ENCODE results near the gene CD6.
"Not testable (repeated sequence)": the region's sequence is repeated elsewhere in the genome, so short reads cannot be mapped to it uniquely, and the experiment has no call there.

CD6 gene

DNA sequence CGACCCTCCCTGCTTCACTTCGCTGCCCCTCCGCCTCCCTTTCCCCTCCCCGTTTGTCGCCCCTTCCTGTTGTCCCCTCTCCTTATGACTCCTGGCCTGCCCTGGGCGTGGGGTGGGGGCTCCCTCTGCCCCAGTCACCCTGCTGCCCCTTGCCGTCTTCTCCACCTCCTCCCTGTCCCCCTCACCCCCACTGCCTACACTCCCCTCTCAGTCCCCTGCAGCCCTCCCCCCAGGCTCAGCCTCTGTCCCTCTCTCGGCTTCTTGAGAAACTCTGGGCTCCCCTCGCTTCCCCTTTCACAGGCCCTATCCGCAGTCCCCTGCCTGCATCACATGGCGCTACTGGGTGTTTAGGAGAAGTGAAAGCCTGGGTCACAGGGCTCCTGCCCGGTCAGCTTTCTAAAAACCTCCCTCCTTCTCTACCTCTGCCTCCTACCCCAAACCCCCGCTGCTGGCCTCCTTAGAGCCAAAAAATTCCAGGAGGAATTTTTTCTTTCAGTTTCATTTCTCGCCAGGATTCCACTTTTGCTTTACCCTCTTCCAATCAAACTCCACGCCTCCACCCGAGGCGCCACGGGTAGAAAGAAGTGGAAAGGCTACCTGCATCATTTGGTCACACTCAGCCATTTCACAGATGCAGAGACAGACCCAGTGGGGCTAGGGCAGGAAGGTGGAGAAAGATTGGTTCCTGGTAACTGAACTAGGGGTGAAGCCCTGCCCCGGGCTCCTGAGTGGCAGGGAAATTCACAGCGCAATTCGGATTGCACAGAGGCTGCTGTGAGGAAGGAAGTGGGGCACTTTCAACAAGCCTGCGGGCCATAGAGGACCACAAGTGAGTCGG lies 19.4 kb upstream of the CD6 start, which contains the start of gene SLC15A3:
SLC15A3 (minus strand) TSS at position 273 of the 838 bp plus-strand sequence. CDS start 625 bp downstream, outside the sequence.
- peak; percentile 20 for DNase-seq (ENCODE audit: low spot score)

- no peak for DNase-seq (ENCODE audit: low spot score)
Measured at GRCh38 chr11:60952742-60953170, 18.7 kb upstream of the CD6 start.

- DNase-seq (ENCODE audit: low spot score) = no peak
Measured at GRCh38 chr11:60953781-60954180, 17.7 kb upstream of the CD6 start.

DNA sequence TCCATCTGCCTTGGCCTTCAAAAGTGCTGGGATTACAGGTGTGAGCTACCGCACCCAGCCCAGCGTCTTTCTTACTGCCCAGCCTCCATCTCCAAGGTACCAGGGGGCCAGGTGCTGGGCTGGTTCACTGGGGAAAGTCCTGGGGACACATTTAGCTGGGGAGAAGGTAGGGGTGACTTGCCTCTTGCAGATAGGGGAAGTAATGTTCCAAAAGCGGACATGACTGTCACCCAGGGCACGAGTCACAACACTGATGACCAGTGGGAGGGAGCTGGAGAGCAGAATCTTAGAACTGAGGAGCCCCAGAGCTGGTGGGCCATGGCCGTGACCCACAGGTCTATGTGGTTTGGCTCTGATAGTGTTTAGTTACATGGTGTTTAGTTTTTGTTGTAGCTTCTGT lies 17.1 kb upstream of the CD6 start:
- no peak for DNase-seq (ENCODE audit: low spot score)

GRCh38 chr11:60955571-60955970 lies 15.9 kb upstream of the CD6 start:
- no peak for DNase-seq (ENCODE audit: low spot score)

DNA sequence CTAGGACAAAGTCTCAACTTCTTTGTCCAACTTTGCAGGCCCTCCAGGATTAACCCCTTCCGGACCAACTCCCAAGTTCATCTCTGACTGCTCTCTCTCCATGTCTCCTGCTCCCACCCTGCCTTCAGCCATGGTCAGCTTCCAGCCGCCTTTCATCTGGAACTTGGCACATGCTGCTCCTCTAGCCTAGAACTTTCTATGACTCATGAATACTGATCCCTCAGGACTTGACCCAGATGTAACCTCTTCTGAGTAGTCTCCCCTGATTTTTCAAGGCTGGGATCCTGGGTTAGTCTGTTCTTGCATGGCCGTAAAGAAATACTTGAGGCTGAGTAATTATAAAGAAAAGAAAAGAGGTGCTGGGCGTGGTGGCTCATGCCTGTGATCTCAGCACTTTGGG lies 14.3 kb upstream of the CD6 start:
- no peak for DNase-seq (ENCODE audit: low spot score)

DNA sequence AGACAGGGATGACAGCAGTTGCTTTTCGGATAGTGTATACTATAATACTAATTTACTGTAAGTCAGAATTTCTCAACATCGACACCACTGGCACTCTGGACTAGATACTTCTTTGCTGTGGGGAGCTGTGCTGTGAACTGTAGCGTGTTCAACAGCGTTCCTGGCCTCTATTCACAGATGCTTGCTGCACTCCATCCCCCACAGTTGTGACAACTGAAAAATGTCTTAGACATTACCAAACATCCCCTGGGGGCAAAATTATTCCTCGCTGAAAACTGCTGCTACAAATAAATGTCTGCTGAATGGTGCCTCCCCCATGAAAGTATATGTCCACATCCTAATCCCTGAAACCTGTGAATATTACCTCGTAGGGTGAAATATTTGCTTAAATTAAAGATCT lies 12.0 kb upstream of the CD6 start:
- DNase-seq (ENCODE audit: low spot score) = no peak

DNA sequence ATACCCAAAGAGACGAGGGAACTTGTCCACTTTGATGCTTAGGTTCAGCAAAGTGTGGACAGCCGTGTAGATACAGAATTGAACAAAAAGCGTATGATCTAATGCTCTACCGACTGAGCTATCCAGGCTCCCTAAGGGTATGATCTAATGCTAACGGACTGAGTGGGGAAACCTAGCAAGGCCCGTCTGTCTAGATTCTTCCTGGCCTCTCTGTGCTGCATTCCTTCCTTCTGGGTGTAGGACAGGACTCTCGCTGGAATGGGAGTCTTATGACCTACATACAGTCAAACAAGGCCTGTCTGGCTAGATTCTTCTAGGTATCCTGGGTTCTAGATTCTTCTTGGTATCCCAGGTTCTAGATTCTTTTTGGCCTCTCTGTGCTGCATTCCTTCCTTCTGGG lies 11.1 kb upstream of the CD6 start:
- DNase-seq (ENCODE audit: low spot score) = no peak

- no peak for DNase-seq (ENCODE audit: low spot score)
Measured at GRCh38 chr11:60964801-60965200, 6.7 kb upstream of the CD6 start.

- no peak for DNase-seq (ENCODE audit: low spot score)
Measured at GRCh38 chr11:60966890-60967289, 4.6 kb upstream of the CD6 start.

DNA sequence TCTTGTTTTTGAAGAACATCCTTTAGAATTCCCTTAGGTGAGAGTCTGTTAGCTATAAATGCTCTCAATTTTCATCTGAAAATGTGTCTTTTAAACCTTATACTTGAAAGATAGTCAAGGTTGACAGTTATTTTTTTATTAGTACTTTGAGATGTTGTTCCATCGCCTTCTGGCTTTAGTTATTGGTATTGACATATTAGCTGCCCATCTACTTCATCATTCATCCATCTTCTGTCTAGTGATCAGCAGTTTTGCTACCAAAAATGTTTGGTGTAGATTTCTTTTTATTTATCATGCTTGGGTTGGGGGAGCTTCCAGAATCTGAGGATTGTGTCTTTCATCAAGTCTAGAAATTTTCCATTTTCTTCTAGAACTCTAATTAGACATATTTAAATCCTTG lies 3.3 kb upstream of the CD6 start:
- DNase-seq (ENCODE audit: low spot score) = no peak

GRCh38 chr11:60970369-60970774 lies 1.1 kb upstream of the CD6 start:
- DNase-seq (ENCODE audit: low spot score) = peak; percentile 61

GRCh38 chr11:60970890-60971289 lies 590 bp upstream of the CD6 start:
- no peak for DNase-seq (ENCODE audit: low spot score)

DNA sequence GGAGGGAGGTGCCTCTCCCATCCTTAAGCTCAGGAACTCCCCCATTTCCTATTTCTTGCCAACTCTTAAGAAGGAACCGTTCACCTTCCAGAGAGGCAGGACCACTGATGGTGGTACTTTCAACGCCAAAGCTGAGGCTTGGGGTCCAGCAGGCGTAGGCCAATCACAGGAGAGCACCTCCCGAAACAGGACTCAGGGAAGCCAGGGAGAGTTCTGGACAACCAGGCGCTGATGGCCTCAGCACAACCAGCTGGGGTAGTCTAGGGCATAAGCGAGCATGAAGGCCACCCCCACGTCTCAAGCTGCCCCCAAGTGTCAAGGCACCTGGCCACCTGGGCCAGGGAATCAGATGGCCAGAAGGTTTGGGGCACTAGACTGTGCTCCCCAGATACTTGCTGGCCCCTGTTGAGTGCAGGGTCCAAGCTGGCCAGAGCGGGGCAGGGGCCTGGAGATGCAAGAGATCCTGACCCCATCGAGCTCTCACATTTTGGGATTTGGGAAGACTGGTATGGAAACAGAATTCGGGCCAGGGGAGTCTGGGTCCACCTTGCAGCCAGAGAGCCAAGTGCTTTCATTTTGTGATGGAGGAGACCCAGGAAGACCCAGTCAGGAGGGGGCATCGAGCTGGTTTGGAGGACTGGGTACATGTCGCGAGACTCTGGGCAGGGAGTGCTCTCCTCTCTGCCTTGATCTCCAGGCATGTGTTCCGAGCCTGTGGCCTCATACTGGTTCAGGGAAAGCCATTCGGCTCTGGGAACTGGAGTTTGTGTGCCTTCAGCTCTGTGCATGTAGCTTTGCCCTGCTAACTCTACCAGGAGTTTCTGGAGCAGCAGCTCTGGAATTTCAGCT lies 926 bp downstream of the CD6 start:
- no peak for DNase-seq (ENCODE audit: low spot score)

DNA sequence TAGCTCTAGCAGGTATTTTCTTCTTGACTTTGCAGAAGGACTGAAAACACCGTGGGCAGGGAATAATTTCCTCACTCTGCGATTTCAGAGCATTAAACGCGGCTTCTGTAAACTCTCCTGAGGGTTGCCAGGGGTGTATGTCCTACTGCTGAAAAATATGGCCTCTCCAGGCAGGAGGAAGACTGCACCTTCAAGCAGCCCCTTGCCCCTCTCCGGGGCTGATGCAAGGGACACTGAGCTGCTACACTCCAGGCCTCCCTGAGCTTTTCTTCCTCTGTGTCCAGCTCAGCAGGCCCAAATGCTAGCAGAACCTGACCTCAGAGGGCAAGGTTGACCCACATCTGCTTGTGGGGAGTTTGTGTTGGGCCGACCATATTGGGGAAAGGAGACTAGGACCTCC lies 2.2 kb downstream of the CD6 start:
- no peak for DNase-seq (ENCODE audit: low spot score)

GRCh38 chr11:60974316-60974715 lies 2.8 kb downstream of the CD6 start:
- not testable (repeated sequence) for DNase-seq (ENCODE audit: low spot score)

DNA sequence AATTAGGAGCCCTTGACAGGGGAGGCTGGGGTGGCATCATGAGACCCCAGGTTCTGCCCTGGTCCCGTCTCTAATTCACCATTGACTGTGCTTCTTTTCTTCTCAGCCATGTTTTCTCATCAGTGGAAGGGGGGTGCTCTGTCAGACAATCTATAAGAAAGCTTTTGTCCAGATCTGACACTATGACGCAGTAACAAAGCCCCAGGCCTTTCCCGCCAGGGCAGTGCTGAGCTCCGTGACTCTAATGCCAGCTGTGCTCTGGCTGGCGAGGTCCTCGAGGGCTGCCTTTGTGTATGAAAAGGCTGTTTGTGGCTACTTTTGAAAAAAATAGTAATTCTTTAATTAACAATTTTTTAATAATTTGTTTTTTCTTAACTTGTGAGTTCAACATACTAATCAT lies 3.2 kb downstream of the CD6 start:
- no peak for DNase-seq (ENCODE audit: low spot score)

DNA sequence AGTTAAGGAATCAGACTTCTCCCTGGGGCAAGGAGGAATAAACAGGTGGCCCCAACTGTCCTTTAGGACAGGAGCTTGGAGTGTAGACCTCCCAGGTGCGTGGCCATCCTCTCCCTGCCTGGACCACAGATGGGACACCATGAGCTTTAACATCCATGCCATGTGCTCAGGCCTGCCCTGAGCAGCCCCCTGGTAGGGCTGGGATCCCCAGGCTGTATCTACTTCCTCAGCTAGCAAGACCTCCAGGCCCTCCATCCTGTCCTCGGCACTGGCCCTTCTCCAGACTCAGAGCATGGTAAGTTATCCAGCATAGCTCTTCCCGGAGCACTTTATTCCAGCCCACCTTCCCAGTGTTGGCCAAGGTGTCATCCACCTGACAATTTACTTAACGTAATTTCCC lies 5.7 kb downstream of the CD6 start:
- DNase-seq (ENCODE audit: low spot score) = no peak

GRCh38 chr11:60977836-60978235 lies 6.4 kb downstream of the CD6 start:
- DNase-seq (ENCODE audit: low spot score) = no peak

DNA sequence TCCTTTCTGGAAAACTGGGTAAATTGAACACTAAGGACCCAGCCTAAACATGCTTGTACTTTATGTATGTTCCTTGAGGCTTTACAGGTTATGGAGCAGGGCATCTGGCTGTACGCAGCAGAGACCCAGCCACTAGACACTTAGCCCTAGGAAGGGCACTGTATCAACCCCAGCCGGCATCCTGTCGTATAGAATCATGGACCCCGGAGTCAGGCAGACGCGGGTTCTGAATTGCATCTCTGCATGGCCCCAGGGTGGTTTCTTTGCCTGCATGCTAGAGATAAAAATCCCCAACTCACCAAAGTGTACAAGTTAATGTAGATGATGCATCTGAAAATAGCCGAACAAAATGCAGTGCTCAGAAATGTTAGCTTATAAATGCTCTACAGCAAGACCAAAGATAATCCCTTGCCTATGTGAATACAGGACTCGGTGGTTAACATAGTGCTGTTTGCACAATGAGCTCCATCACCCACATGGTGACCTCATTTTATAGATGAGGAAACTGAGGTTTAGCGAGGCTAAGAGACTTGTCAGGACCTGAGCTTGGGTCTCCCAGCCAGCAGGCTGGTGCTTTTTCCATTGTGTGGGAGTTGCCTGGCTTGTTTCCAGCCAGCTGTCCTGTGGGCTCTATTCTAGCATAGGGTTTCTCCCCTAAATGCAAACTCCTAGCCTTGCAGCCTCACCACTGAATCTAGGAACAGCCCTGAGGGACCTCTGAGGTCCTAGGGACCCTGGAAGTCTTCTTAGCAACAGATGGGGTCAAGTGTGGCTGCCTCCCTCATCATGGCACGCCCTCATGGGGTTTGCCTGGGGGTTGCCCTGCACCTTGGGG lies 7.3 kb downstream of the CD6 start:
- DNase-seq (ENCODE audit: low spot score) = no peak

GRCh38 chr11:60981515-60981914 lies 10.0 kb downstream of the CD6 start:
- no peak for DNase-seq (ENCODE audit: low spot score)

DNA sequence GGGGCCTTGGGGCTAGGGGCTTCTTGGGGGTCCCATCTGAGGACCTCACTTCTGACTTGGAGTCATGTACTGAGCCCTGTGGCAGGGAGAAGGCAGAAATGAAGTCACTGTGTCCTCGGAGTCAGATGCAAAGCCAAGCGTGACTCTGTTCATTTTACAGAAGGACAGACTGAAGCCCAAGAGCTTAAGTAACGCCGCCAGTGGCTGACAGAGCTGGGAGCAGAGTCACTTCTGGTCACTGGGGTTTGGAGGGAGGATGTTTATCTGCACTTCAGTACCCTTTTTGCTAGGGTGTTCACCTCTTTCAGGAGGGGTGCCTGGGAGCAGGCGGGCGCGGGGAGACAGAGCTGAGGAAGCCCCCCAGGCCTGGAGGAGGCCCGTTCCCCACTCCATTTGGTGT lies 10.7 kb downstream of the CD6 start:
- DNase-seq (ENCODE audit: low spot score) = no peak

Data from LoVo (cell line).